Caco-2 (cell line): ENCODE data around the gene ADAM23. TPM values are rescaled to one million over a fixed set of nuclear protein-coding genes. Genes with fewer than 3 reads are reported as not detected.

Experiments
- BruUV-seq: library from RNA; stranded (reverse); fragments of 400-500 nt; replicated peaks from 2 replicates; lab custom pipeline; 2021; lab: Mats Ljungman, UMichigan
- CTCF ChIA-PET: fragments of 300-600 bp; sonication (Branson Sonifier 250); formaldehyde crosslinking; loops from one replicate; lab custom pipeline; 2022; ENCODE audit warnings: antibody characterized with exemption; lab: Charles Lee
- POLR2A ChIA-PET: fragments of 300-600 bp; sonication (Branson Sonifier 250); formaldehyde crosslinking; loops from one replicate; lab custom pipeline; 2022; ENCODE audit warnings: antibody characterized with exemption; lab: Charles Lee
- DNase-seq, 2 experiments: peaks; one replicate each; pipeline versions ENCODE4 v3.0.0 to v3.0.0-alpha.2; 2020 to 2022
- H3K27me3 ChIP-seq: replicated peaks from 2 replicates; pipeline ENCODE4 v1.6.0; 2011; ENCODE audit warnings: low read length; ENCODE audit not compliant: control insufficient read depth, insufficient read depth
- H3K36me3 ChIP-seq: 2 replicates; pipeline ENCODE4 v1.5.1; 2011; ENCODE audit warnings: low read length; ENCODE audit not compliant: control insufficient read depth, insufficient read depth
- H3K4me1 ChIP-seq: fragments of 250-450 bp; sonication (Bioruptor Pico); 2 replicates; pipeline ENCODE4 v1.5.1; 2020; ENCODE audit warnings: mild to moderate bottlenecking
- H3K4me3 ChIP-seq: 2 replicates; pipeline ENCODE4 v1.5.1; 2011; ENCODE audit warnings: low read depth, mild to moderate bottlenecking, control low read depth, low read length
- H3K9me3 ChIP-seq: fragments of 250-450 bp; sonication (Bioruptor Pico); 2 replicates; pipeline ENCODE4 v1.5.1; 2020; ENCODE audit warnings: mild to moderate bottlenecking, moderate library complexity
- H3K27ac Mint-ChIP-seq: one replicate; pipeline ENCODE4 v1.8.0; 2022; ENCODE audit warnings: mixed read lengths; ENCODE audit not compliant: unreplicated experiment
- H3K27me3 Mint-ChIP-seq: one replicate; pipeline ENCODE4 v1.8.0; 2022; ENCODE audit warnings: mixed read lengths; ENCODE audit not compliant: insufficient read depth, unreplicated experiment
- H3K36me3 Mint-ChIP-seq: one replicate; pipeline ENCODE4 v1.8.0; 2022; ENCODE audit warnings: mild to moderate bottlenecking, mixed read lengths; ENCODE audit not compliant: insufficient read depth, unreplicated experiment
- H3K4me1 Mint-ChIP-seq: one replicate; pipeline ENCODE4 v1.8.0; 2022; ENCODE audit warnings: low read depth, mixed read lengths; ENCODE audit not compliant: unreplicated experiment
- H3K4me3 Mint-ChIP-seq: one replicate; pipeline ENCODE4 v1.8.0; 2022; ENCODE audit warnings: mild to moderate bottlenecking, moderate library complexity, mixed read lengths; ENCODE audit not compliant: unreplicated experiment
- H3K9me3 Mint-ChIP-seq: one replicate; pipeline ENCODE4 v1.8.0; 2022; ENCODE audit warnings: mixed read lengths; ENCODE audit not compliant: unreplicated experiment
- intact Hi-C: fragments of 100-400 bp; cut with micrococcal nuclease; formaldehyde crosslinking; loops from one replicate; pipeline ENCODE4 v1.10.0; 2022; ENCODE audit not compliant: unreplicated experiment
- total RNA-seq: library from RNA; stranded (reverse); gene quantifications from 2 replicates; pipeline ENCODE4 v1.2.3, GENCODE V29; 2022
- TF ChIP-seq, protein P1 (sequence below), 2 experiments: fragments of 200-600 bp in 1 of 2; IDR thresholded peaks; 1 replicate in 1 of 2; 2 replicates in 1 of 2; pipeline versions ENCODE4 v1.5.1 to v1.8.0; 2011 to 2022; ENCODE audit warnings: antibody characterized with exemption in 1 of 2, control low read depth in 1 of 2, inconsistent platforms in 1 of 2, low read depth in 1 of 2, low read length in 1 of 2, mild to moderate bottlenecking in 1 of 2, moderate library complexity in 1 of 2; ENCODE audit not compliant: insufficient read depth in 1 of 2, severe bottlenecking in 1 of 2, unreplicated experiment in 1 of 2

The ADAM23 gene
- total RNA-seq, 1 experiment from 2014 or later, result 55.1 TPM

DNA sequence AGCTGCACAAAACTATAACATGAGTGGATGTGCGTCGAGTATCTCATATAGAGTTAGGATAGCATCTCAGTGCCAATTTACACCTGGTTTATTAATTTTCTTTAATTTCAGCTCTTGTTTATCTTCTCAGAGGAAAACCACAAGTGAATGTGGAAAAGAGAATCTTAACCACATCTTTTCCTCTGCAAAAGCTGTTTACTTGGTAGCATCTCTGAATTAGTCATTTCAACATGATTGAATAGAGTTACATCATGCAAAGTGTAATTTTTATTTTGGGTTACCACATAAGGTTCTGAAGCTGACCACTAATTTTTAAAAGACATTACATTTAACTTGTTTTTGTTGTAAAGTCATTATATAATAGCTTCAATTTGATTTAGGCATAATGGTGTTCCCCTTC, 115.2 kb downstream of the ADAM23 start:
- DNase-seq, result no peak
- H3K4me1 ChIP-seq, result no peaks in the 10 kb centered on the region
- ChIA-PET CTCF (interaction anchor here (1.0 to 1.1 kb wide), 3 partner anchors 78 to 168 kb away, joined by 3 to 11 read pairs (median 4); no protein-coding TSS in a partner anchor), POLR2A (no interaction called here)
- H3K36me3 ChIP-seq, result no peaks in the 10 kb centered on the region
- H3K9me3 ChIP-seq, result no peaks in the 10 kb centered on the region
- Mint-ChIP-seq H3K27ac (no peak overlapping the region), H3K36me3 (no peaks in the 10 kb centered on the region), H3K9me3 (no peaks in the 10 kb centered on the region), H3K4me3 (no peak overlapping the region), H3K27me3 (no peaks in the 10 kb centered on the region), H3K4me1 (no peaks in the 10 kb centered on the region)
- no peak overlapping the region for H3K4me3 ChIP-seq
- no TSS peak for BruUV-seq
- TF ChIP-seq, protein P1, sequence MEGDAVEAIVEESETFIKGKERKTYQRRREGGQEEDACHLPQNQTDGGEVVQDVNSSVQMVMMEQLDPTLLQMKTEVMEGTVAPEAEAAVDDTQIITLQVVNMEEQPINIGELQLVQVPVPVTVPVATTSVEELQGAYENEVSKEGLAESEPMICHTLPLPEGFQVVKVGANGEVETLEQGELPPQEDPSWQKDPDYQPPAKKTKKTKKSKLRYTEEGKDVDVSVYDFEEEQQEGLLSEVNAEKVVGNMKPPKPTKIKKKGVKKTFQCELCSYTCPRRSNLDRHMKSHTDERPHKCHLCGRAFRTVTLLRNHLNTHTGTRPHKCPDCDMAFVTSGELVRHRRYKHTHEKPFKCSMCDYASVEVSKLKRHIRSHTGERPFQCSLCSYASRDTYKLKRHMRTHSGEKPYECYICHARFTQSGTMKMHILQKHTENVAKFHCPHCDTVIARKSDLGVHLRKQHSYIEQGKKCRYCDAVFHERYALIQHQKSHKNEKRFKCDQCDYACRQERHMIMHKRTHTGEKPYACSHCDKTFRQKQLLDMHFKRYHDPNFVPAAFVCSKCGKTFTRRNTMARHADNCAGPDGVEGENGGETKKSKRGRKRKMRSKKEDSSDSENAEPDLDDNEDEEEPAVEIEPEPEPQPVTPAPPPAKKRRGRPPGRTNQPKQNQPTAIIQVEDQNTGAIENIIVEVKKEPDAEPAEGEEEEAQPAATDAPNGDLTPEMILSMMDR (IDR thresholded peaks at IDR 0.05; ENCODE audit: insufficient read depth in 1 of 2, low read depth in 1 of 2, low read length in 1 of 2, severe bottlenecking in 1 of 2, unreplicated experiment in 1 of 2), result no peak
- intact Hi-C loops, result loop anchor here (5.0 kb wide), 1 partner anchor 111 kb away; no protein-coding TSS in a partner anchor
- H3K27me3 ChIP-seq, result no peaks in the 10 kb centered on the region

DNA sequence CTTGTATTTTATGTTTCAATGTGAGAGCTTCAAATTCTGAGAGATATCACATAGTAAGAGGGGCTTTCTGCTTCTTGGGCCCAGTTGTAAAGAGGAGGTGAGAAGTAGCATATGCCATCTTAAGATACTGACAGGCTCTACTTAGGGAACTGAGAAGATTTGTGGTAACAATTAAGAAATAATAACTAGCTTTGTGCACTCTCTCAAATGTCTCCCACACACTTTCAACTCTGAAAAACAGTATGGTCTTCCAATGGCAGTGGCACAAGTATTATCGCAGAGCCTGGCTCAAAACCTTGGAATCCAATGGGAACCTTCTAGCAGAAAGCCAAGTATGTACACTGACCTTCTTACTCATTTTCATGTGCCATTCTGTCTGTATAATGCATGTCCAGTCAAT, 118.6 kb downstream of the ADAM23 start:
- no peaks in the 10 kb centered on the region for H3K27me3 Mint-ChIP-seq
- no TSS peak for BruUV-seq
- H3K36me3 ChIP-seq, result no peaks in the 10 kb centered on the region

DNA sequence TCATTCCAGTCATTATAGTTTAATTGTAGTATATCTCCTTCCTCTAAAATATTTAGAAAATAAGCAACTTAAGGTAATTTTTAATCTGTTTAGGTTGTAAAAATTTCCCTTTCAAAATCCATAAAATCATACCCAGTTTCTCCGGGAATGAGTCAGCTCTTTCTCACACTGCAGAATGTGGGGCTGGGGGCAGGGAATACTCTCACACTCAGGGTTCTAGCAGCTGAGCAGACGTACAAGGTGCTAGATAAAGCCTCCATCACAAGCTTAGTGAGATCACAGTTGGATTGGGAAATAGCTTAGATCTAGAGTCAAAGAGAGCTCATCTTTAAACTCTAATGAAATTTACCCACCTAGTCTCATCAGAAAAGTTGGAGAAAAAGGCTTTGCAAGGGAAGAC, 119.0 kb downstream of the ADAM23 start:
- H3K27me3 Mint-ChIP-seq, result no peaks in the 10 kb centered on the region
- H3K4me3 Mint-ChIP-seq, result no peak overlapping the region
- BruUV-seq, result no TSS peak
- no peaks in the 10 kb centered on the region for H3K9me3 ChIP-seq
- no peaks in the 10 kb centered on the region for H3K27me3 ChIP-seq
- intact Hi-C loops, result no loop called here
- H3K27ac Mint-ChIP-seq, result no peak overlapping the region
- no peak for DNase-seq
- ChIA-PET CTCF (no interaction called here), POLR2A (no interaction called here)
- H3K4me3 ChIP-seq, result no peak overlapping the region
- H3K4me1 Mint-ChIP-seq, result no peaks in the 10 kb centered on the region
- no peaks in the 10 kb centered on the region for H3K36me3 ChIP-seq
- no peaks in the 10 kb centered on the region for H3K9me3 Mint-ChIP-seq
- peaks cover under 1% of the 10 kb centered on the region for H3K36me3 Mint-ChIP-seq
- H3K4me1 ChIP-seq, result no peaks in the 10 kb centered on the region
- TF ChIP-seq, protein P1 (IDR thresholded peaks at IDR 0.05; ENCODE audit: insufficient read depth in 1 of 2, low read depth in 1 of 2, low read length in 1 of 2, severe bottlenecking in 1 of 2, unreplicated experiment in 1 of 2), result no peak

More for the DNA sequence above, 118.6 kb downstream of the ADAM23 start:
- Histone ChIP-seq H3K27me3 (no peaks in the 10 kb centered on the region), H3K9me3 (no peaks in the 10 kb centered on the region), H3K4me3 (no peak overlapping the region), H3K4me1 (no peaks in the 10 kb centered on the region)
- intact Hi-C loops, result no loop called here
- ChIA-PET POLR2A (no interaction called here), CTCF (no interaction called here)
- no peak overlapping the region for H3K27ac Mint-ChIP-seq
- no peaks in the 10 kb centered on the region for H3K9me3 Mint-ChIP-seq
- TF ChIP-seq, protein P1 (IDR thresholded peaks at IDR 0.05; ENCODE audit: insufficient read depth in 1 of 2, low read depth in 1 of 2, low read length in 1 of 2, severe bottlenecking in 1 of 2, unreplicated experiment in 1 of 2), result no peak
- H3K4me3 Mint-ChIP-seq, result no peak overlapping the region
- no peak for DNase-seq
- no peaks in the 10 kb centered on the region for H3K4me1 Mint-ChIP-seq
- no peaks in the 10 kb centered on the region for H3K36me3 Mint-ChIP-seq
